Stimulated activated CD4-positive, alpha-beta T cell treated with anti-CD3 and anti-CD28 coated beads, Interleukin-1b, Interleukin-23, amount 100 ng/mL, for 24 hours (primary cell): ENCODE measurements around the gene FRYL.

Experiments used
- DNase-seq, 4 experiments: peaks; one replicate each; pipeline ENCODE4 v3.0.0-alpha.2; 2020; ENCODE audit warnings: low read depth in 4 of 4, low spot score in 1 of 4

The FRYL gene

GRCh38 chr4:48449151-48449550 is 330.9 kb downstream of the FRYL start:
- DNase-seq, result no peak
